ENCODE data around the gene STRN.

GRCh38 chr2:36798724-36799123, 167.6 kb downstream of the STRN start:
- TF ChIP-seq CTCF (IDR thresholded peaks at IDR 0.05) (no peak), POLR2A (IDR thresholded peaks at IDR 0.05) (no peak)
